ENCODE results near the gene RCBTB2.
"Not testable (repeated sequence)": the region's sequence is repeated elsewhere in the genome, so short reads cannot be mapped to it uniquely, and the experiment has no call there.

The RCBTB2 gene

GRCh38 chr13:48532506-48533499 is at the start of gene RCBTB2:
Gene RCBTB2 (minus strand): TSS chr13:48533080. CDS start chr13:48521939, 11,141 bp downstream.
- peak; percentile 82 for DNase-seq (ENCODE audit: low read depth)

GRCh38 chr13:48582084-48582483 is 49.2 kb upstream of the RCBTB2 start:
- no peak for DNase-seq (ENCODE audit: low read depth)

GRCh38 chr13:48580896-48581295 is 48.0 kb upstream of the RCBTB2 start:
- DNase-seq (ENCODE audit: low read depth) = no peak

- DNase-seq (ENCODE audit: low read depth) = no peak
These were observed 47.4 kb upstream of the RCBTB2 start for GRCh38 chr13:48580185-48580803.

GRCh38 chr13:48579919-48580180 is 47.0 kb upstream of the RCBTB2 start:
- DNase-seq (ENCODE audit: low read depth) = not testable (repeated sequence)

GRCh38 chr13:48579165-48579918 is 46.5 kb upstream of the RCBTB2 start:
- no peak for DNase-seq (ENCODE audit: low read depth)

GRCh38 chr13:48578516-48579164 is 45.8 kb upstream of the RCBTB2 start:
- DNase-seq (ENCODE audit: low read depth) = no peak

GRCh38 chr13:48576448-48577010 is 43.6 kb upstream of the RCBTB2 start:
- no peak for DNase-seq (ENCODE audit: low read depth)

GRCh38 chr13:48575031-48575430 is 42.2 kb upstream of the RCBTB2 start:
- DNase-seq (ENCODE audit: low read depth) = no peak

GRCh38 chr13:48574041-48574796 is 41.3 kb upstream of the RCBTB2 start:
- DNase-seq (ENCODE audit: low read depth) = no peak

- DNase-seq (ENCODE audit: low read depth) = no peak
These were observed 40.5 kb upstream of the RCBTB2 start for GRCh38 chr13:48573213-48574007.

- no peak for DNase-seq (ENCODE audit: low read depth)
These were observed 38.4 kb upstream of the RCBTB2 start for GRCh38 chr13:48571126-48571913.

GRCh38 chr13:48570216-48570828 is 37.4 kb upstream of the RCBTB2 start:
- no peak for DNase-seq (ENCODE audit: low read depth)

- no peak for DNase-seq (ENCODE audit: low read depth)
These were observed 36.3 kb upstream of the RCBTB2 start for GRCh38 chr13:48569104-48569666.

- no peak for DNase-seq (ENCODE audit: low read depth)
These were observed 35.7 kb upstream of the RCBTB2 start for GRCh38 chr13:48568370-48569103.

GRCh38 chr13:48567515-48568369 is 34.9 kb upstream of the RCBTB2 start:
- DNase-seq (ENCODE audit: low read depth) = no peak

GRCh38 chr13:48564056-48564455 is 31.2 kb upstream of the RCBTB2 start:
- no peak for DNase-seq (ENCODE audit: low read depth)

All from CMK (cell line).